Measurements from ENCODE around the gene CHI3L1. TPM values are rescaled to one million over a fixed set of nuclear protein-coding genes. Genes with fewer than 3 reads are reported as not detected.

CHI3L1 gene
- total and polyA plus RNA-seq, 4 donors = 5.0 to 34.7 (median 15.9) TPM

DNA sequence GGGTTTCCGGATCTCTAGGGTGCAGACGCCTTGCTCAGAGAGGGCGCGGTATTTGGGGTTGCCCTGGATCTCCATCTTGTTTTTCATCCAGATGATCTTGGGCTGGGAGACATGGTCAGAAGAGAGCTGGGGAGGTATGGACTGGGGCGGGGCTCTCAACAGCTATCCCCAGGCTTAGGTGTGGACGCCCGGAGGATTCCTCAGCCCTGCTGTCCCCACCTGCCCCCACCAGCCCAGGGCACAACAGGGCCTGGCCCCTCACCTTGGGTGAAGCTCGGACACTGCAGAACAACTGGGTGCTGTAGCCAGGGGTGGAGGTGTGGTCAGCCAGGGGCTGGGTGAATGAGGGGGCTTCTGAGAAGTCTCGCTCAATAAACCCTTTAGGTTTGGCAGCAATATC is 17.5 kb downstream of the CHI3L1 start:
- H3K27me3 ChIP-seq (ENCODE audit: control insufficient read depth in 4 of 4, insufficient read depth in 4 of 4, low read length in 3 of 4) = no peaks in the 10 kb centered on the region

DNA sequence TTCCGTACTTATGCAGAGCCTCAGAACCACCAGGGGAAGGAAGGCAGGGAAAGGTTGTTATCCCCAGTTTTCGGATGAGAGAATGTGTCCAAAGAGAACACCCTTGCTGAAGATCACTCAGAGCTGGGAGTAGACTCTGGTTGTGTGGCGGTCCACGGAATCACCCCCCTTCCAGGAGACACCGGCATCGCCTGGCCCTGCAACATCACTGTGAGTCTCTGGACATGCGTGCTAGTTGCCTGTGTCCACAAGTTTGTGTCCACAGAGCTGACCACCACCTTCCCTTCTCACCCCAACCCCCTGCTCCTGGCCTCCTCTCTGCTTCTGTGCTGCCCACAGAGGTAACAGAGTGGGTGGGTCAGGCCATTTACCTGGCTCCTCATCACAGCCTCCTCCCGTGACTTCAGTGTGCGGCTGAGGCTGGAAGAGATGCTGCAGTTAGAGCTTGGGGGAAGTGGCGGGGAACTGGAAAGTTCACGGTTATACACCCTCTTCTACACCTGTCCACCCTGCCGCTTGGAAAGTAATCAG is 18.2 kb downstream of the CHI3L1 start:
- Histone ChIP-seq H3K36me3 (ENCODE audit: control insufficient read depth in 4 of 4, insufficient read depth in 3 of 4, low read depth in 1 of 4, low read length in 3 of 4) (no peaks in the 10 kb centered on the region), H3K4me3 (ENCODE audit: low read depth in 1 of 3, low read length in 3 of 3) (no peak overlapping the region), H3K9ac (ENCODE audit: low read depth in 1 of 2, low read length in 2 of 2) (no peak overlapping the region), H3K27ac (ENCODE audit: low read depth in 1 of 2, low read length in 2 of 2) (no peak overlapping the region), H3K27me3 (ENCODE audit: control insufficient read depth in 4 of 4, insufficient read depth in 4 of 4, low read length in 3 of 4) (peaks cover 0 to 2% (median 0%) of the 10 kb centered on the region in 4 donors), H3K9me3 (ENCODE audit: control insufficient read depth in 4 of 4, low read length in 3 of 4) (no peaks in the 10 kb centered on the region), H3K4me1 (ENCODE audit: control insufficient read depth in 4 of 4, insufficient read depth in 4 of 4, low read length in 3 of 4) (no peaks in the 10 kb centered on the region)
- no peak for DNase-seq (ENCODE audit: low spot score)
- 95% methylated on average over 12 of the region's 12 CpGs for WGBS
- TF ChIP-seq FOXA1 (IDR thresholded peaks at IDR 0.05) (no peak), FOXA2 (IDR thresholded peaks at IDR 0.05) (no peak), GABPA (IDR thresholded peaks at IDR 0.05 in 1 of 2, conservative IDR thresholded peaks at IDR 0.05 in 1 of 2) (no peak), JUND (IDR thresholded peaks at IDR 0.05) (no peak)
- TF ChIP-seq, protein P1, sequence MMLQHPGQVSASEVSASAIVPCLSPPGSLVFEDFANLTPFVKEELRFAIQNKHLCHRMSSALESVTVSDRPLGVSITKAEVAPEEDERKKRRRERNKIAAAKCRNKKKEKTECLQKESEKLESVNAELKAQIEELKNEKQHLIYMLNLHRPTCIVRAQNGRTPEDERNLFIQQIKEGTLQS (IDR thresholded peaks at IDR 0.05) = no peak

More for the DNA sequence above, 17.5 kb downstream of the CHI3L1 start:
- Histone ChIP-seq H3K9ac (ENCODE audit: low read depth in 1 of 2, low read length in 2 of 2) (no peak overlapping the region), H3K4me3 (ENCODE audit: low read depth in 1 of 3, low read length in 3 of 3) (no peak overlapping the region), H3K4me1 (ENCODE audit: control insufficient read depth in 4 of 4, insufficient read depth in 4 of 4, low read length in 3 of 4) (no peaks in the 10 kb centered on the region), H3K27ac (ENCODE audit: low read depth in 1 of 2, low read length in 2 of 2) (no peak overlapping the region), H3K9me3 (ENCODE audit: control insufficient read depth in 4 of 4, low read length in 3 of 4) (no peaks in the 10 kb centered on the region), H3K36me3 (ENCODE audit: control insufficient read depth in 4 of 4, insufficient read depth in 3 of 4, low read depth in 1 of 4, low read length in 3 of 4) (no peaks in the 10 kb centered on the region)
- no peak for DNase-seq (ENCODE audit: low spot score)
- 91% methylated on average over 9 of the region's 9 CpGs for WGBS
- TF ChIP-seq RXRA (IDR thresholded peaks at IDR 0.05) (no peak), TAF1 (conservative IDR thresholded peaks at IDR 0.05) (no peak), EGR1 (IDR thresholded peaks at IDR 0.05; ENCODE audit: low read depth in 2 of 2) (no peak), FOXA2 (IDR thresholded peaks at IDR 0.05) (no peak), NR2F2 (IDR thresholded peaks at IDR 0.05) (no peak), JUND (IDR thresholded peaks at IDR 0.05) (no peak), RAD21 (IDR thresholded peaks at IDR 0.05) (no peak), SP1 (IDR thresholded peaks at IDR 0.05) (no peak)
- TF ChIP-seq, protein P2, sequence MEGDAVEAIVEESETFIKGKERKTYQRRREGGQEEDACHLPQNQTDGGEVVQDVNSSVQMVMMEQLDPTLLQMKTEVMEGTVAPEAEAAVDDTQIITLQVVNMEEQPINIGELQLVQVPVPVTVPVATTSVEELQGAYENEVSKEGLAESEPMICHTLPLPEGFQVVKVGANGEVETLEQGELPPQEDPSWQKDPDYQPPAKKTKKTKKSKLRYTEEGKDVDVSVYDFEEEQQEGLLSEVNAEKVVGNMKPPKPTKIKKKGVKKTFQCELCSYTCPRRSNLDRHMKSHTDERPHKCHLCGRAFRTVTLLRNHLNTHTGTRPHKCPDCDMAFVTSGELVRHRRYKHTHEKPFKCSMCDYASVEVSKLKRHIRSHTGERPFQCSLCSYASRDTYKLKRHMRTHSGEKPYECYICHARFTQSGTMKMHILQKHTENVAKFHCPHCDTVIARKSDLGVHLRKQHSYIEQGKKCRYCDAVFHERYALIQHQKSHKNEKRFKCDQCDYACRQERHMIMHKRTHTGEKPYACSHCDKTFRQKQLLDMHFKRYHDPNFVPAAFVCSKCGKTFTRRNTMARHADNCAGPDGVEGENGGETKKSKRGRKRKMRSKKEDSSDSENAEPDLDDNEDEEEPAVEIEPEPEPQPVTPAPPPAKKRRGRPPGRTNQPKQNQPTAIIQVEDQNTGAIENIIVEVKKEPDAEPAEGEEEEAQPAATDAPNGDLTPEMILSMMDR (IDR thresholded peaks at IDR 0.05; ENCODE audit: low read depth, low read length, missing input control) = no peak
- TF ChIP-seq, protein P3, sequence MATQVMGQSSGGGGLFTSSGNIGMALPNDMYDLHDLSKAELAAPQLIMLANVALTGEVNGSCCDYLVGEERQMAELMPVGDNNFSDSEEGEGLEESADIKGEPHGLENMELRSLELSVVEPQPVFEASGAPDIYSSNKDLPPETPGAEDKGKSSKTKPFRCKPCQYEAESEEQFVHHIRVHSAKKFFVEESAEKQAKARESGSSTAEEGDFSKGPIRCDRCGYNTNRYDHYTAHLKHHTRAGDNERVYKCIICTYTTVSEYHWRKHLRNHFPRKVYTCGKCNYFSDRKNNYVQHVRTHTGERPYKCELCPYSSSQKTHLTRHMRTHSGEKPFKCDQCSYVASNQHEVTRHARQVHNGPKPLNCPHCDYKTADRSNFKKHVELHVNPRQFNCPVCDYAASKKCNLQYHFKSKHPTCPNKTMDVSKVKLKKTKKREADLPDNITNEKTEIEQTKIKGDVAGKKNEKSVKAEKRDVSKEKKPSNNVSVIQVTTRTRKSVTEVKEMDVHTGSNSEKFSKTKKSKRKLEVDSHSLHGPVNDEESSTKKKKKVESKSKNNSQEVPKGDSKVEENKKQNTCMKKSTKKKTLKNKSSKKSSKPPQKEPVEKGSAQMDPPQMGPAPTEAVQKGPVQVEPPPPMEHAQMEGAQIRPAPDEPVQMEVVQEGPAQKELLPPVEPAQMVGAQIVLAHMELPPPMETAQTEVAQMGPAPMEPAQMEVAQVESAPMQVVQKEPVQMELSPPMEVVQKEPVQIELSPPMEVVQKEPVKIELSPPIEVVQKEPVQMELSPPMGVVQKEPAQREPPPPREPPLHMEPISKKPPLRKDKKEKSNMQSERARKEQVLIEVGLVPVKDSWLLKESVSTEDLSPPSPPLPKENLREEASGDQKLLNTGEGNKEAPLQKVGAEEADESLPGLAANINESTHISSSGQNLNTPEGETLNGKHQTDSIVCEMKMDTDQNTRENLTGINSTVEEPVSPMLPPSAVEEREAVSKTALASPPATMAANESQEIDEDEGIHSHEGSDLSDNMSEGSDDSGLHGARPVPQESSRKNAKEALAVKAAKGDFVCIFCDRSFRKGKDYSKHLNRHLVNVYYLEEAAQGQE (IDR thresholded peaks at IDR 0.05) = no peak

DNA sequence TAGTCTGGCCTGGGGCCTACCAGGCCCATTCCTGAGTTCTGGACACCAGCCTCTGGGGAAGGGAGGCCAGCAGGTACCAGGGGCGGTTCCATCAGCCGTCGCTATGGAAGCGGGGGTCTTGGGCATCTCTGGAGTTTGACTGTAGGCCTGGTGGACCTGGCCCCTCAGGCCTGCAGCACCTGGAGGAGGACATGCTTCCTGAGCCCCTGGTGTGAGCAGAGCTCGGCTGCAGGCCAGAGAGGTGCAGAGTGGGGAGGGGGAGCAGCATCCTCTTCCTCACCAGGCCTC is 18.6 kb downstream of the CHI3L1 start:
- TF ChIP-seq JUND (IDR thresholded peaks at IDR 0.05) = no peak
- no peak for TF ChIP-seq RXRA (IDR thresholded peaks at IDR 0.05)
- no peak for TF ChIP-seq GABPA (IDR thresholded peaks at IDR 0.05 in 1 of 2, conservative IDR thresholded peaks at IDR 0.05 in 1 of 2)
- TF ChIP-seq, protein P2 (IDR thresholded peaks at IDR 0.05; ENCODE audit: low read depth, low read length, missing input control) = no peak
- Histone ChIP-seq H3K27me3 (ENCODE audit: control insufficient read depth in 4 of 4, insufficient read depth in 4 of 4, low read length in 3 of 4) (peaks cover 0 to 2% (median 0%) of the 10 kb centered on the region in 4 donors), H3K4me3 (ENCODE audit: low read depth in 1 of 3, low read length in 3 of 3) (no peak overlapping the region), H3K36me3 (ENCODE audit: control insufficient read depth in 4 of 4, insufficient read depth in 3 of 4, low read depth in 1 of 4, low read length in 3 of 4) (no peaks in the 10 kb centered on the region), H3K9me3 (ENCODE audit: control insufficient read depth in 4 of 4, low read length in 3 of 4) (no peaks in the 10 kb centered on the region), H3K4me1 (ENCODE audit: control insufficient read depth in 4 of 4, insufficient read depth in 4 of 4, low read length in 3 of 4) (no peaks in the 10 kb centered on the region), H3K9ac (ENCODE audit: low read depth in 1 of 2, low read length in 2 of 2) (no peak overlapping the region), H3K27ac (ENCODE audit: low read depth in 1 of 2, low read length in 2 of 2) (no peak overlapping the region)
- WGBS = 92% methylated on average over 5 of the region's 5 CpGs
- no peak for DNase-seq (ENCODE audit: low spot score)
